SHP77 (cell line): ENCODE measurements around the gene OAS1.
"Not testable (repeated sequence)": the region's sequence is repeated elsewhere in the genome, so short reads cannot be mapped to it uniquely, and the experiment has no call there.

Experiments used
- DNase-seq, 2 experiments: peaks; one replicate each; lab custom pipeline; 2025; lab: John Stamatoyannopoulos, UW

OAS1 gene

GRCh38 chr12:112937741-112938719 is 31.3 kb downstream of the OAS1 start, which contains the start of gene OAS3:
TSS of gene OAS3 (plus strand) at chr12:112938474. CDS start at chr12:112938531, 57 bp downstream.
- DNase-seq: peak; percentile 5 to 57

- no peak for DNase-seq
Observed at GRCh38 chr12:112938751-112939150, 32.0 kb downstream of the OAS1 start.

- DNase-seq: no peak
Observed at GRCh38 chr12:112939761-112940381, 33.1 kb downstream of the OAS1 start.

- no peak for DNase-seq
Observed at GRCh38 chr12:112941528-112942335, 35.0 kb downstream of the OAS1 start.

- no peak for DNase-seq
Observed at GRCh38 chr12:112942572-112942971, 35.8 kb downstream of the OAS1 start.

GRCh38 chr12:112944024-112944690 is 37.4 kb downstream of the OAS1 start:
- DNase-seq: no peak

GRCh38 chr12:112945515-112945914 is 38.8 kb downstream of the OAS1 start:
- no peak for DNase-seq

GRCh38 chr12:112946236-112947000 is 39.7 kb downstream of the OAS1 start:
- no peak for DNase-seq

GRCh38 chr12:112947314-112947713 is 40.6 kb downstream of the OAS1 start:
- DNase-seq: no peak

GRCh38 chr12:112947761-112948160 is 41.0 kb downstream of the OAS1 start:
- DNase-seq: no peak

- DNase-seq: no peak
Observed at GRCh38 chr12:112948806-112949205, 42.0 kb downstream of the OAS1 start.

- no peak for DNase-seq
Observed at GRCh38 chr12:112950701-112951100, 43.9 kb downstream of the OAS1 start.

GRCh38 chr12:112957125-112957524 is 50.4 kb downstream of the OAS1 start:
- not testable (repeated sequence) for DNase-seq

GRCh38 chr12:112961074-112961473 is 54.3 kb downstream of the OAS1 start:
- no peak for DNase-seq

GRCh38 chr12:112961536-112961935 is 54.8 kb downstream of the OAS1 start:
- DNase-seq: no peak

GRCh38 chr12:112962561-112962960 is 55.8 kb downstream of the OAS1 start:
- DNase-seq: no peak

GRCh38 chr12:112963227-112963861 is 56.6 kb downstream of the OAS1 start:
- DNase-seq: no peak

GRCh38 chr12:112964067-112964670 is 57.4 kb downstream of the OAS1 start:
- DNase-seq: no peak

- DNase-seq: no peak
Observed at GRCh38 chr12:112964915-112965314, 58.2 kb downstream of the OAS1 start.

- no peak for DNase-seq
Observed at GRCh38 chr12:112965643-112966042, 58.9 kb downstream of the OAS1 start.
